ENCODE data around the gene PCGF6.
"Not testable (repeated sequence)": the region's sequence is repeated elsewhere in the genome, so short reads cannot be mapped to it uniquely, and the experiment has no call there.

Gene PCGF6

DNA sequence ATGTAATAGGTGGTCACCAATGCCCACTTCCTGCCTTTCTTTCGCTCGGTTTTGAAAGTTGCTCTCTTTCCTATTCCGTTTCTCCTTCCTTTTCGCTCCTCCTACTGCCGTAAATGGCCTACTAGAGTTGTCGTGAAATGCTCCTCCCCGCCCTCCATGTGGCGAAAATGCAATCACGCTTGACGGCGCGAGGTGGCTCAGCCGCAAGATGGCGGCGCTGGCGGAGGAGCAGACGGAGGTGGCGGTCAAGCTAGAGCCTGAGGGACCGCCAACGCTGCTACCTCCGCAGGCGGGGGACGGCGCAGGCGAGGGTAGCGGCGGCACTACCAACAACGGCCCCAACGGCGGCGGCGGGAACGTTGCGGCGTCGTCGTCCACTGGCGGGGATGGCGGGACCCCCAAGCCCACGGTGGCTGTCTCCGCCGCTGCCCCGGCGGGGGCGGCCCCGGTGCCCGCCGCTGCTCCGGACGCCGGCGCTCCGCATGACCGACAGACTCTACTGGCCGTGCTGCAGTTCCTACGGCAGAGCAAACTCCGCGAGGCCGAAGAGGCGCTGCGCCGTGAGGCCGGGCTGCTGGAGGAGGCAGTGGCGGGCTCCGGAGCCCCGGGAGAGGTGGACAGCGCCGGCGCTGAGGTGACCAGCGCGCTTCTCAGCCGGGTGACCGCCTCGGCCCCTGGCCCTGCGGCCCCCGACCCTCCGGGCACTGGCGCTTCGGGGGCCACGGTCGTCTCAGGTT is 17.0 kb upstream of the PCGF6 start, which contains the start of gene TAF5:
Gene TAF5 (plus strand): TSS at position 195 of the 737 bp plus-strand sequence. CDS start 14 bp downstream, at position 209.
- Histone ChIP-seq H3K4me3 (ENCODE audit: low read depth, low read length, poor library complexity, severe bottlenecking) (peak within 1 kb of the TSS; percentile 89), H3K9ac (ENCODE audit: low read length) (peak within 1 kb of the TSS; percentile 86), H2AFZ (ENCODE audit: low read length) (no peak within 1 kb of the TSS), H3K27ac (ENCODE audit: low read depth, low read length, poor library complexity, severe bottlenecking) (peak within 1 kb of the TSS; percentile 71), H3K9me3 (ENCODE audit: low read length) (no peaks in the 10 kb centered on the region), H3K9me2 (ENCODE audit: low read depth, low read length) (no peaks in the 10 kb centered on the region), H4K20me1 (ENCODE audit: insufficient read depth, low read length) (no peaks in the 10 kb centered on the region), H3K36me3 (ENCODE audit: insufficient read depth, low read length) (peaks cover 8% of the 10 kb centered on the region; the same call in 1 of the 2 replicates), H3K27me3 (ENCODE audit: insufficient read depth, low read length) (no peaks in the 10 kb centered on the region), H3K4me2 (ENCODE audit: low read length) (peak within 1 kb of the TSS; percentile 70), H3K79me2 (ENCODE audit: insufficient read depth, low read length) (peaks cover 22% of the 10 kb centered on the region), H3F3A (ENCODE audit: insufficient read depth, low read length) (no peaks in the 10 kb centered on the region), H3K4me1 (ENCODE audit: insufficient read depth, low read length, severe bottlenecking) (peaks cover 31% of the 10 kb centered on the region)
- TF ChIP-seq EZH2 (IDR thresholded peaks at IDR 0.05; ENCODE audit: borderline replicate concordance, low read length): no peak
- TF ChIP-seq, protein P1, sequence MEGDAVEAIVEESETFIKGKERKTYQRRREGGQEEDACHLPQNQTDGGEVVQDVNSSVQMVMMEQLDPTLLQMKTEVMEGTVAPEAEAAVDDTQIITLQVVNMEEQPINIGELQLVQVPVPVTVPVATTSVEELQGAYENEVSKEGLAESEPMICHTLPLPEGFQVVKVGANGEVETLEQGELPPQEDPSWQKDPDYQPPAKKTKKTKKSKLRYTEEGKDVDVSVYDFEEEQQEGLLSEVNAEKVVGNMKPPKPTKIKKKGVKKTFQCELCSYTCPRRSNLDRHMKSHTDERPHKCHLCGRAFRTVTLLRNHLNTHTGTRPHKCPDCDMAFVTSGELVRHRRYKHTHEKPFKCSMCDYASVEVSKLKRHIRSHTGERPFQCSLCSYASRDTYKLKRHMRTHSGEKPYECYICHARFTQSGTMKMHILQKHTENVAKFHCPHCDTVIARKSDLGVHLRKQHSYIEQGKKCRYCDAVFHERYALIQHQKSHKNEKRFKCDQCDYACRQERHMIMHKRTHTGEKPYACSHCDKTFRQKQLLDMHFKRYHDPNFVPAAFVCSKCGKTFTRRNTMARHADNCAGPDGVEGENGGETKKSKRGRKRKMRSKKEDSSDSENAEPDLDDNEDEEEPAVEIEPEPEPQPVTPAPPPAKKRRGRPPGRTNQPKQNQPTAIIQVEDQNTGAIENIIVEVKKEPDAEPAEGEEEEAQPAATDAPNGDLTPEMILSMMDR (IDR thresholded peaks at IDR 0.05; ENCODE audit: low read length): no peak

DNA sequence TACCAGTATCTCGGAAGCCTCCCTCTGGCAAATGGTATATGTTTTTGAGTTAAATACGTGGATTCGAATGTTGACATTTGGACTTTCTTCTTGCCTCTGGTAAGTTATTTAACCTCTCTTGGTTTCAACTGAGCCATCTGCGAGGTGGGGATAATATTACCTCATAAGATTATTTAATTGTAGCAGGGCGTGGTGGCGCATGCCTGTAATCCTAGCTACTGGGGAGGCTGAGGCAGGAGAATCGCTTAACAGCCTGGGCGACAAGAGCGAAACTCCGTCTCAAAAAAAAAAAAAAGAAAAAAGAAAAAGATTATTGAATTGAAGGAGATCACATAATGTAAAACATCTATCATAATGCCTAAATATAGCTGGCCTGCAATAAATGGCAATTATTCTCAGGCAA is 16.4 kb upstream of the PCGF6 start:
- Histone ChIP-seq H2AFZ (ENCODE audit: low read length) (no peak overlapping the region), H3K27ac (ENCODE audit: low read depth, low read length, poor library complexity, severe bottlenecking) (peak overlapping the region; percentile 71), H3K4me1 (ENCODE audit: insufficient read depth, low read length, severe bottlenecking) (peaks cover 31% of the 10 kb centered on the region)

DNA sequence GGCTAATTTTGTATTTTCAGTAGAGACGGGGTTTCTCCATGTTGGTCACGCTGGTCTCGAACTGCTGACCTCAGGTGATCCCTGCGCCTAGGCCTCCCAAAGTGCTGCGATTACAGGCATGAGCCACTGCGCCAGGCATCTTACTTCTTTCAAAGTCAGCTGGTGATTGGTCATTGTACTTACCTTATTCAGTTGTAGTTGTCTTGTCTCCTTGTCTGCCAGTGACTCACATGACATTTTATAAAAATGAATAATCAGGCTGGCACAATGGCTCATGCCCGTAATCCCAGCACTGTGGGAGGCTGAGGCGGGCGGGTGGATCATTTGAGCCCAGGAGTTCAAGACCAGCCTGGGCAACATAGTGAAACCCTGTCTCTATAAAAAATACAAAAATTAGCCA is 9.9 kb upstream of the PCGF6 start:
- H3K4me2 ChIP-seq (ENCODE audit: low read length); H3K4me1 ChIP-seq (ENCODE audit: insufficient read depth, low read length, severe bottlenecking); H3K9ac ChIP-seq (ENCODE audit: low read length): not testable (repeated sequence)

More for the DNA sequence above, 16.4 kb upstream of the PCGF6 start:
- H3K27me3 ChIP-seq (ENCODE audit: insufficient read depth, low read length): no peaks in the 10 kb centered on the region
- peak overlapping the region; percentile 34; the same call in 1 of the 2 replicates for H3K9ac ChIP-seq (ENCODE audit: low read length)
- no peaks in the 10 kb centered on the region for H4K20me1 ChIP-seq (ENCODE audit: insufficient read depth, low read length)
- H3K4me2 ChIP-seq (ENCODE audit: low read length): peak overlapping the region; percentile 70
- H3F3A ChIP-seq (ENCODE audit: insufficient read depth, low read length): no peaks in the 10 kb centered on the region
- TF ChIP-seq, protein P1 (IDR thresholded peaks at IDR 0.05; ENCODE audit: low read length): no peak
- no peak for TF ChIP-seq EZH2 (IDR thresholded peaks at IDR 0.05; ENCODE audit: borderline replicate concordance, low read length)
- H3K79me2 ChIP-seq (ENCODE audit: insufficient read depth, low read length): peaks cover 22% of the 10 kb centered on the region
- H3K9me3 ChIP-seq (ENCODE audit: low read length): no peaks in the 10 kb centered on the region
- peak overlapping the region; percentile 89 for H3K4me3 ChIP-seq (ENCODE audit: low read depth, low read length, poor library complexity, severe bottlenecking)
- peaks cover 7% of the 10 kb centered on the region; the same call in 1 of the 2 replicates for H3K36me3 ChIP-seq (ENCODE audit: insufficient read depth, low read length)
- no peaks in the 10 kb centered on the region for H3K9me2 ChIP-seq (ENCODE audit: low read depth, low read length)

DNA sequence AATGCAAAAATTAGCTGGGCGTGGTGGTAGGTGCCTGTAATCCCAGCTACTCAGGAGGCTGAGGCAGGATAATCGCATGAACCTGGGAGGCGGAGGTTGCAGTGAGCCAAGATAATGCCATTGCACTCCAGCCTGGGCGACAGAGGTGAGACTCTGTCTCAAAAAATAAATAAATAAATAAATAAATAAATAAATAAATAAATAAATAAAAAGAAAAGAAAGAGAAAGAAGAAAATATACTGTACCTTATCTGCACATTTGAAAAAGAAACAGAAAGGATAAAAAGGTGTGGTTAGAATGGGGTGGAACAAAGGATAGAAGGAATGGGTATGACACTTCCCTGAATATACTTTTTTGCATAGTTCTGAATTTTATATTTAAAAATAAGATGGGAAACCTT is 8.6 kb upstream of the PCGF6 start:
- H3K27me3 ChIP-seq (ENCODE audit: insufficient read depth, low read length); H3K9me2 ChIP-seq (ENCODE audit: low read depth, low read length); H3K9ac ChIP-seq (ENCODE audit: low read length); H3K27ac ChIP-seq (ENCODE audit: low read depth, low read length, poor library complexity, severe bottlenecking); H2AFZ ChIP-seq (ENCODE audit: low read length); H3K9me3 ChIP-seq (ENCODE audit: low read length); H3K4me3 ChIP-seq (ENCODE audit: low read depth, low read length, poor library complexity, severe bottlenecking); H3K4me1 ChIP-seq (ENCODE audit: insufficient read depth, low read length, severe bottlenecking); H3K36me3 ChIP-seq (ENCODE audit: insufficient read depth, low read length); H3F3A ChIP-seq (ENCODE audit: insufficient read depth, low read length); H4K20me1 ChIP-seq (ENCODE audit: insufficient read depth, low read length); H3K4me2 ChIP-seq (ENCODE audit: low read length); H3K79me2 ChIP-seq (ENCODE audit: insufficient read depth, low read length): not testable (repeated sequence)

More for the DNA sequence above, 9.9 kb upstream of the PCGF6 start:
- not testable (repeated sequence) for H3K4me3 ChIP-seq (ENCODE audit: low read depth, low read length, poor library complexity, severe bottlenecking); H3K27me3 ChIP-seq (ENCODE audit: insufficient read depth, low read length); H3F3A ChIP-seq (ENCODE audit: insufficient read depth, low read length); H3K9me3 ChIP-seq (ENCODE audit: low read length); H3K79me2 ChIP-seq (ENCODE audit: insufficient read depth, low read length); H3K27ac ChIP-seq (ENCODE audit: low read depth, low read length, poor library complexity, severe bottlenecking); H3K36me3 ChIP-seq (ENCODE audit: insufficient read depth, low read length); H3K9me2 ChIP-seq (ENCODE audit: low read depth, low read length); H2AFZ ChIP-seq (ENCODE audit: low read length); H4K20me1 ChIP-seq (ENCODE audit: insufficient read depth, low read length)
